Natural killer cell (primary cell): ENCODE measurements around the gene RNF213. TPM values are rescaled to one million over a fixed set of nuclear protein-coding genes. Genes with fewer than 3 reads are reported as not detected.

Experiments
- ATAC-seq, 3 donors: fragments of 150-1000 bp in 2 of 3; fragments of 200-7000 bp in 1 of 3; cut with Tn5 transposase; 1 replicate in 1 of 3; 2 replicates in 2 of 3; pipeline ENCODE4 v1.10.0; 2021; ENCODE audit warnings: mild to moderate bottlenecking in 2 of 3, moderate library complexity in 2 of 3
- DNase-seq, 2 donors: peaks; one replicate each; pipeline versions ENCODE4 v3.0.0 to v3.0.0-alpha.2; 2013 to 2021; ENCODE audit warnings: mixed read lengths in 1 of 2
- H3K27ac ChIP-seq: one replicate; pipeline ENCODE4 v1.5.1; 2013; ENCODE audit warnings: mild to moderate bottlenecking, low read length
- H3K27me3 ChIP-seq: one replicate; pipeline ENCODE4 v1.6.1; 2013; ENCODE audit warnings: low read length; ENCODE audit not compliant: control insufficient read depth, insufficient read depth
- H3K36me3 ChIP-seq: one replicate; pipeline ENCODE4 v1.6.1; 2013; ENCODE audit warnings: low read length; ENCODE audit not compliant: control insufficient read depth, insufficient read depth
- H3K4me1 ChIP-seq: one replicate; pipeline ENCODE4 v1.6.1; 2013; ENCODE audit warnings: low read length; ENCODE audit not compliant: control insufficient read depth, insufficient read depth
- H3K4me3 ChIP-seq: one replicate; pipeline ENCODE4 v1.5.1; 2013; ENCODE audit warnings: low read length
- H3K9me3 ChIP-seq: one replicate; pipeline ENCODE4 v1.6.1; 2013; ENCODE audit warnings: low read length; ENCODE audit not compliant: control insufficient read depth, insufficient read depth
- H3K27ac Mint-ChIP-seq, 2 donors: one replicate each; pipeline ENCODE4 v1.8.0; 2022; ENCODE audit warnings: mild to moderate bottlenecking in 2 of 2, mixed read lengths in 2 of 2, moderate library complexity in 1 of 2
- H3K27me3 Mint-ChIP-seq, 2 donors: one replicate each; pipeline ENCODE4 v1.8.0; 2022; ENCODE audit warnings: low read depth in 2 of 2, mixed read lengths in 2 of 2
- H3K36me3 Mint-ChIP-seq: one replicate; pipeline ENCODE4 v1.8.0; 2022; ENCODE audit warnings: mixed read lengths
- H3K4me1 Mint-ChIP-seq, 2 donors: one replicate each; pipeline ENCODE4 v1.8.0; 2022; ENCODE audit warnings: mixed read lengths in 2 of 2
- H3K4me3 Mint-ChIP-seq: one replicate; pipeline ENCODE4 v1.8.0; 2022; ENCODE audit warnings: mild to moderate bottlenecking, moderate library complexity, mixed read lengths
- H3K9me3 Mint-ChIP-seq, 2 donors: one replicate each; pipeline ENCODE4 v1.8.0; 2022; ENCODE audit warnings: mixed read lengths in 2 of 2
- WGBS: methylation state at CpG from one replicate; pipeline ENCODE4 v1.1.7; 2013; ENCODE audit warnings: missing lambda C conversion rate; ENCODE audit not compliant: insufficient coverage; 5-methylcytosine and 5-hydroxymethylcytosine counted together
- intact Hi-C: fragments of 100-400 bp; cut with micrococcal nuclease; formaldehyde crosslinking; loops from one replicate; pipeline ENCODE4 v1.14.2; 2022
- total RNA-seq, 4 donors: library from RNA; stranded (reverse); fragments of 120-200 nt in 1 of 4; gene quantifications; one replicate each; pipeline versions ENCODE4 v1.2.3 to v1.2.4, GENCODE V29; 2013 to 2022
- TF ChIP-seq, protein P1 (sequence below): fragments of 200-600 bp; IDR thresholded peaks from one replicate; pipeline ENCODE4 v1.8.0; 2022; ENCODE audit warnings: antibody characterized with exemption

Gene RNF213
- total RNA-seq, 3 donors from 2014 or later (not counting 1 experiment from before 2014, with no cell fraction given): 929 to 1,120 (median 1,060) TPM

DNA sequence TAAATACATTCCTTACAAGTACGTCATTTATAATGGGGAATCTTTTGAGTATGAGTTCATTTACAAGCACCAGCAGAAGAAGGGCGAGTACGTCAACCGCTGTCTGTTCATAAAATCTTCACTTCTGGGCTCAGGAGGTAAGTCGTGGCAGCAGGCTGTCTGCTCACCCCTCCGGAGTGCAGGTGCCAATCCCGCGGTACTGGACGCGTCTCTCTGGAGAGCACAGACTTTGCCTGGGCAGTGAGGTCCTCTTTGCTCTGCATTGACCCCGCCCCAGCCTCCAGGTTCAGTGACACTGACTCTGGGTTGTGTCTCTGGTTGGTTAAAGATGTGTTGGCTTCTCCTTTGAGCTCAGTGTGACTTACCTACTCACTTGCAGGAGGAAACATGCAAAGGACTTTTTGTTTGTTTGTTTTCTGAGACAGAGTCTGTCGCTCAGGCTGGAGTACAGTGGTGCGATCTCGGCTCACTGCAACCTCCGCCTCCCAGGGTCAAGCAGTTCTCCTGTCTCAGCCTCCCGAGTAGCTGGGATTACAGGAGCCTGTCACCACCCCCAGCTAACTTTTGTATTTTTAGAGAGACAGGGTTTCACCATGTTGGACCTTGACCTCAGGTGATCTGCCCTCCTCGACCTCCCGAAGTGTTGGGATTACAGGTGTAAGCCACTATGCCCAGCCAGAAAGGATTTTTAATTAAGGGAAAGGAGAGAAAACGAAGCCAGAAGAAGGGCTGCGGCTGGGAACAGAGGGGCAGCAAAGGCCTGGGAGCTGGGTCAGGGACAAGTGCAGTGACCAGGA is 31.2 kb downstream of the RNF213 start:
- no peak for ATAC-seq
- Mint-ChIP-seq H3K4me3 (no peak overlapping the region), H3K27ac (no peak overlapping the region), H3K9me3 (no peaks in the 10 kb centered on the region), H3K36me3 (peaks cover 7% of the 10 kb centered on the region), H3K27me3 (no peaks in the 10 kb centered on the region), H3K4me1 (peaks cover 17 to 23% of the 10 kb centered on the region in 2 donors)
- TF ChIP-seq, protein P1, sequence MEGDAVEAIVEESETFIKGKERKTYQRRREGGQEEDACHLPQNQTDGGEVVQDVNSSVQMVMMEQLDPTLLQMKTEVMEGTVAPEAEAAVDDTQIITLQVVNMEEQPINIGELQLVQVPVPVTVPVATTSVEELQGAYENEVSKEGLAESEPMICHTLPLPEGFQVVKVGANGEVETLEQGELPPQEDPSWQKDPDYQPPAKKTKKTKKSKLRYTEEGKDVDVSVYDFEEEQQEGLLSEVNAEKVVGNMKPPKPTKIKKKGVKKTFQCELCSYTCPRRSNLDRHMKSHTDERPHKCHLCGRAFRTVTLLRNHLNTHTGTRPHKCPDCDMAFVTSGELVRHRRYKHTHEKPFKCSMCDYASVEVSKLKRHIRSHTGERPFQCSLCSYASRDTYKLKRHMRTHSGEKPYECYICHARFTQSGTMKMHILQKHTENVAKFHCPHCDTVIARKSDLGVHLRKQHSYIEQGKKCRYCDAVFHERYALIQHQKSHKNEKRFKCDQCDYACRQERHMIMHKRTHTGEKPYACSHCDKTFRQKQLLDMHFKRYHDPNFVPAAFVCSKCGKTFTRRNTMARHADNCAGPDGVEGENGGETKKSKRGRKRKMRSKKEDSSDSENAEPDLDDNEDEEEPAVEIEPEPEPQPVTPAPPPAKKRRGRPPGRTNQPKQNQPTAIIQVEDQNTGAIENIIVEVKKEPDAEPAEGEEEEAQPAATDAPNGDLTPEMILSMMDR: no peak
- no peaks in the 10 kb centered on the region for H3K27me3 ChIP-seq
- intact Hi-C loops: no loop called here
- H3K36me3 ChIP-seq: peaks cover 99% of the 10 kb centered on the region
- WGBS: 97% methylated on average over 20 of the region's 20 CpGs
- H3K4me1 ChIP-seq: no peaks in the 10 kb centered on the region
- H3K9me3 ChIP-seq: no peaks in the 10 kb centered on the region
- DNase-seq: no peak
- no peak overlapping the region for H3K27ac ChIP-seq
- no peak overlapping the region for H3K4me3 ChIP-seq

GRCh38 chr17:80292521-80292971 is 31.9 kb downstream of the RNF213 start:
- Histone ChIP-seq H3K4me1 (no peaks in the 10 kb centered on the region), H3K9me3 (no peaks in the 10 kb centered on the region), H3K4me3 (no peak overlapping the region), H3K27ac (no peak overlapping the region), H3K36me3 (peaks cover 96% of the 10 kb centered on the region), H3K27me3 (no peaks in the 10 kb centered on the region)
- ATAC-seq: no peak
- intact Hi-C loops: no loop called here
- Mint-ChIP-seq H3K27me3 (no peaks in the 10 kb centered on the region), H3K9me3 (no peaks in the 10 kb centered on the region), H3K4me3 (no peak overlapping the region), H3K27ac (peak overlapping the region in 1 of 2 donors; percentile 43), H3K36me3 (peaks cover 3% of the 10 kb centered on the region), H3K4me1 (peaks cover 14 to 19% of the 10 kb centered on the region in 2 donors)
- TF ChIP-seq, protein P1: no peak
- no peak for DNase-seq
- 96% methylated on average over 10 of the region's 10 CpGs for WGBS

GRCh38 chr17:80294210-80294609 is 33.6 kb downstream of the RNF213 start:
- no peaks in the 10 kb centered on the region for H3K27me3 Mint-ChIP-seq
- no peak overlapping the region for H3K4me3 Mint-ChIP-seq
- Histone ChIP-seq H3K36me3 (peaks cover 96% of the 10 kb centered on the region), H3K27ac (no peak overlapping the region), H3K27me3 (no peaks in the 10 kb centered on the region), H3K4me1 (peaks cover 5% of the 10 kb centered on the region), H3K4me3 (no peak overlapping the region), H3K9me3 (no peaks in the 10 kb centered on the region)
- TF ChIP-seq, protein P1: no peak
- H3K4me1 Mint-ChIP-seq: peaks cover 16 to 17% of the 10 kb centered on the region in 2 donors
- no peak for DNase-seq
- peak overlapping the region; percentile 14 to 22 for H3K27ac Mint-ChIP-seq
- H3K36me3 Mint-ChIP-seq: no peaks in the 10 kb centered on the region
- H3K9me3 Mint-ChIP-seq: no peaks in the 10 kb centered on the region
- ATAC-seq: no peak
- intact Hi-C loops: no loop called here
- WGBS: 93% methylated on average over 6 of the region's 7 CpGs
